ENCODE results near the gene TMSB15A.
"Not testable (repeated sequence)": the region's sequence is repeated elsewhere in the genome, so short reads cannot be mapped to it uniquely, and the experiment has no call there.

TMSB15A gene

GRCh38 chrX:102515975-102516941, at the start of gene TMSB15A:
Gene TMSB15A (minus strand): TSS chrX:102516739.
- peak; percentile 62 for DNase-seq

- DNase-seq, result no peak
These were observed 44.0 kb upstream of the TMSB15A start for GRCh38 chrX:102560423-102561068.

- DNase-seq, result no peak
These were observed 42.1 kb upstream of the TMSB15A start for GRCh38 chrX:102558607-102559006.

- no peak for DNase-seq
These were observed 31.7 kb upstream of the TMSB15A start for GRCh38 chrX:102548231-102548630.

GRCh38 chrX:102546828-102547493, 30.4 kb upstream of the TMSB15A start:
- DNase-seq, result no peak

GRCh38 chrX:102546175-102546574, 29.6 kb upstream of the TMSB15A start:
- DNase-seq, result not testable (repeated sequence)

- no peak for DNase-seq
These were observed 19.4 kb upstream of the TMSB15A start for GRCh38 chrX:102535958-102536357.

GRCh38 chrX:102517326-102517725, 787 bp upstream of the TMSB15A start:
- no peak for DNase-seq

- DNase-seq, result no peak
These were observed 2.0 kb downstream of the TMSB15A start for GRCh38 chrX:102514536-102514935.

- DNase-seq, result no peak
These were observed 17.8 kb downstream of the TMSB15A start for GRCh38 chrX:102498732-102499131.

- DNase-seq, result no peak
These were observed 24.8 kb downstream of the TMSB15A start for GRCh38 chrX:102491766-102492165.

GRCh38 chrX:102478765-102479164, 37.8 kb downstream of the TMSB15A start:
- not testable (repeated sequence) for DNase-seq

GRCh38 chrX:102471762-102472220, 44.7 kb downstream of the TMSB15A start, which contains the start of gene TCP11X2:
Gene TCP11X2 (minus strand): TSS chrX:102471812.
- DNase-seq, result not testable (repeated sequence)

- not testable (repeated sequence) for DNase-seq
These were observed 46.3 kb downstream of the TMSB15A start for GRCh38 chrX:102470215-102470614.

All from activated T-cell treated with anti-CD3 and anti-CD28 coated beads, Interleukin-2, amount 50 U/mL, for 1 hour (primary cell).